ENCODE measurements around the gene PPARA.

The PPARA gene

GRCh38 chr22:46175631-46176030, 25.3 kb downstream of the PPARA start:
- no peak for TF ChIP-seq CTCF (IDR thresholded peaks at IDR 0.05; ENCODE audit: low read length, missing control alignments)
- DNase-seq (ENCODE audit: low read depth) = no peak
- H3K4me3 ChIP-seq (replicated peaks; ENCODE audit: low read depth, low read length) = no peak overlapping the region

- H3K4me3 ChIP-seq (replicated peaks; ENCODE audit: low read depth, low read length) = no peak overlapping the region
- DNase-seq (ENCODE audit: low read depth) = no peak
- no peak for TF ChIP-seq CTCF (IDR thresholded peaks at IDR 0.05; ENCODE audit: low read length, missing control alignments)
Observed at GRCh38 chr22:46176508-46177003, 26.2 kb downstream of the PPARA start.

GRCh38 chr22:46178755-46179505, 28.6 kb downstream of the PPARA start:
- H3K4me3 ChIP-seq (replicated peaks; ENCODE audit: low read depth, low read length) = no peak overlapping the region
- no peak for TF ChIP-seq CTCF (IDR thresholded peaks at IDR 0.05; ENCODE audit: low read length, missing control alignments)

GRCh38 chr22:46179748-46180147, 29.4 kb downstream of the PPARA start:
- no peak overlapping the region for H3K4me3 ChIP-seq (replicated peaks; ENCODE audit: low read depth, low read length)
- no peak for TF ChIP-seq CTCF (IDR thresholded peaks at IDR 0.05; ENCODE audit: low read length, missing control alignments)

More at GRCh38 chr22:46178755-46179505, 28.6 kb downstream of the PPARA start:
- DNase-seq (ENCODE audit: low read depth) = no peak

GRCh38 chr22:46180370-46181137, 30.2 kb downstream of the PPARA start:
- no peak for TF ChIP-seq CTCF (IDR thresholded peaks at IDR 0.05; ENCODE audit: low read length, missing control alignments)
- no peak overlapping the region for H3K4me3 ChIP-seq (replicated peaks; ENCODE audit: low read depth, low read length)
- peak; percentile 8 for DNase-seq (ENCODE audit: low read depth)

More at GRCh38 chr22:46179748-46180147, 29.4 kb downstream of the PPARA start:
- DNase-seq (ENCODE audit: low read depth) = no peak

GRCh38 chr22:46183733-46184132, 33.4 kb downstream of the PPARA start:
- no peak for TF ChIP-seq CTCF (IDR thresholded peaks at IDR 0.05; ENCODE audit: low read length, missing control alignments)
- H3K4me3 ChIP-seq (replicated peaks; ENCODE audit: low read depth, low read length) = no peak overlapping the region
- no peak for DNase-seq (ENCODE audit: low read depth)
